SKM-1 (cell line): ENCODE data around the gene KCTD13.
"Not testable (repeated sequence)": the region's sequence is repeated elsewhere in the genome, so short reads cannot be mapped to it uniquely, and the experiment has no call there.

ENCODE experiments used
- DNase-seq: peaks from one replicate; lab custom pipeline; 2025; ENCODE audit not compliant: unreplicated experiment; lab: John Stamatoyannopoulos, UW

The KCTD13 gene

DNA sequence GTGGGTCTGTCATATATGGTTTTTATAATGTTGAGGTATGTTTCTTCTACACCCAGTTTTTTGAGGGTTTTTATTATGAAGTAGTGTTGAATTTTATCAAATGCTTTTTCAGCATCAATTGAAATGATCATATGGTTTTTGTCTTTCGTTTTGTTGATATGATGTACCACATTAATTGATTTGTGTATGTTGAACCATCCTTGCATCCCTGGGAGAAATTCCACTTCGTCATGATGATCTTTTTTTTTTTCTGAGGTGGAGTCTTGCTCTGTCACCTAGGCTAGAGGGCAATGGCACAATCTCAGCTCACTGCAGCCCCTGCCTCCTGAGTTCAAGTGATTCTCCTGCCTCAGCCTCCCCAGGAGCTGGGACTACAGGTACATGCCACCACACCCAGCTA, 21.9 kb upstream of the KCTD13 start:
- DNase-seq: no peak

DNA sequence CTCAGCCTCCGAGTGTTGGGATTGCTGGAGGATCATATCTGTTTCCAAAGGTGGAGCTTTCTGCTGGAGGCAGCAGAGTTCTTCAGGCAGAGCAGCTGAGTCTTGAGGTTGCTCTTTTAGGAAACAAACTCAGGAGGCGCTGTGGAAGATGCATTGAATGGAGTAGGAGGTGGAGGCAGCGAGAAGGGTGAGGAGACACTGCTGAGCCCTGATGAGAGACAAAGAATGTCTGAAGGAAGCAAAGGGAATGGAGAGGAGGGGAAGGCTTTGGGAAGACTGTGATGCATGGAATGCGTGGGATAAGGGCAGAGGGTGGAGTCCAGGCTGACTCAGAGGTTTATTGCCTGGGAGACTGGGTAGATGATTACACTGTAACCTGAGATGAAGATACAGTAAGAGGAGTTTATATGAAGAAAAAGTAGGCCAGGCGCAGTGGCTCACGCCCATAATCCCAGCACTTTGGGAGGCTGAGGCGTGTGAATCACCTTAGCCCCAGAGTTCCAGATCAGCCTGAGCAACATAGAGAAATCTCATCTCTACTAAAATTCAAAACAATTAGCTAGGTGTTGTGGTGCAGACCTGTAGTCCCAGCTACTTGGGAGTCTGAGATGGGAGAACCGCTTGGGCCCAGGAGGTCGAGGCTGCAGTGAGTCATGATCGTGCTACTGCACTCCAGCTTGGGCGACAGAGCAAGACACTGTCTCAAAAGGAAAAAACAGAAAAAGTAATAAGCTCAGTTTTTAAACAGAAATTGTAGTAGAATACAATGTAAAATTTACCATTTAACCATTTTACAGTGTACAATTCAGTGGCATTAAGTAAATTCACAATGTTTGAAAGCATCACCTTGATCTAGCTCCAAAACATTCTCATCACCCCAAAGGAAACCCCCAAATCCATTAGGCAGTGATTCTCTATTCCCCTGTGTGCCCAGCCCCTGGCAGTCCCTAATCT, 18.1 kb upstream of the KCTD13 start:
- no peak for DNase-seq

DNA sequence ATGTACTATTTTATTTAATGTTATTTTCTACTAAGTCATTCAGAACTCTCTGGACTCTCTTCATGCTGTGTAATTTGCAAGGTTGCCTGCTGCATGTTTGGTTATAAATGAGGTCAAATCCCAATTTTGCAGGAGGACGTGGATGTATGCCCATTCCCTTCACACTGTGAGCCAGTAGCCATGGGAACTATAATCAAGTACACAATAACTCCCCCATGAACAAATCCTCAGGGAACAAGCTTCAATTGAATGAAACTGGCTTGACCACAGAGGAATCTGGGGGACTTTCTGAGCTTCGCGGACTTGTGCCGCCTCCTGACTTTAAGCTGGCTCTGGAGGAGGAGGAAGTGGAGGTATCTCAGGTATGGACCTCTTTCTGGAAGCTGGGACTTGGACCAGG, 14.6 kb upstream of the KCTD13 start:
- DNase-seq: no peak

DNA sequence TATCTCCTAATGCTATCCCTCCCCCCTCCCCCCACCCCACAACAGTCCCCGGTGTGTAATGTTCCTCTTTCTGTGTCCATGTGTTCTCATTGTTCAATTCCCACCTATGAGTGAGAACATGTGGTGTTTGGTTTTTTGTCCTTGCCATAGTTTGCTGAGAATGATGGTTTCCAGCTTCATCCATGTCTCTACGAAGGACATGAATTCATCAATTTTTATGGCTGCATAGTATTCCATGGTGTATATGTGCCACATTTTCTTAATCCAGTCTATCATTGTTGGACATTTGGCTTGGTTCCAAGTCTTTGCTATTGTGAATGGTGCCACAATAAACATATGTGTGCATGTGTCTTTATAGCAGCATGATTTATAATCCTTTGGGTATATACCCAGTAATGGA, 5.7 kb upstream of the KCTD13 start:
- DNase-seq: not testable (repeated sequence)

DNA sequence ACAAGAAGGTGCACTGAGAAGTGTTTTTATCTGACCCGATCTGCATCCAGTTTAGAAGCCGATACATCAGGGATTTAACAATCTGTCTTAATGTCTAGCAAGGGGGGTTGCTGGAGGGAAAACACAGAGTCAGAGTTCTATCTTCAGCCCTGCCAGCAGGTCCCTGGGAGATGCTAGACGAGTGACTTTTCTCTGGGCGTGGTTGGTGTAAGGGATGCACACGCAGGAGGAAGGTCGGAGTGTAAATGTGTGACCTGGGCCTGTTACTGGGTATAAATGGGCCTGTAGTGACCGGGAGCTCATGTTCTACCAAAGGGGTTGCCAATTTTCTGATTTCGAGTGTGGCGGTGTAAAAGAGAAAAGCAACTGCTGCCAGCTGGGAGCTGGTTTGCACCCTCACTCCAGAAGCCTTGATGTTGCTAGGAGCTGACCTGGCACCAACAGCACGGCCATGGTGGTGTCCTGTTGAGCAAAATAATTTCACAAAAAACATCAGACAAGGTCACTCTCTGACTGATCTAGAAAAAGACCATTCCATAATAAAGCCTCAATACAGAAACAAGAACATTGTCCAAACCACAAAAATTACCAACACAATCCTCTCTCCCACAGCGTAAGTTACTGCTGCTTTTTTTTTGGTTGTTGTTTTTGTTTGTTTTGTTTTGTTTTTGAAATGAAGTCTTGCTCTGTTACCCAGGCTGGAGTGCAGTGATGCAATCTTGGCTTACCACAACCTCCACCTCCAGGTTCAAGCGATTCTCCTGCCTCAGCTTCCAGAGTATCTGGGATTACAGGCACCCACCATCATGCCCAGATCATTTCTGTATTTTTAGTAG, 1.3 kb upstream of the KCTD13 start:
- no peak for DNase-seq

DNA sequence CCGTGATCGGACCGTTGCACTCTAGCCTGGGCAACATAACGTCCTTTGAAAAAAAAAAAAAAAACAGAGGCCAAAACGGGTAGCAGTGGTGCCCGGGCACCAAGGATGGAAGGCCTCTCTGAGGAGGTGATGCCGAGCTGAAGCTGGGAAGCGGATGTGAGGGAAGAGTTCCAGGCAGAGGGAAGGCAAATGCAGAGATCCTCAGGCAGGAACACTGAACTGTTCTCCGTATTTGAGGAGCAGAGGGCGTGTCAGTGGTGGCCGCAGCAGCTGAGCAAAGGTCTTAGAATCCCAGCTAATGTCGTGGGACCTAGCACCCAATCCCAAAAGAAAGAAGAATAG, 656 bp upstream of the KCTD13 start:
- DNase-seq: no peak

DNA sequence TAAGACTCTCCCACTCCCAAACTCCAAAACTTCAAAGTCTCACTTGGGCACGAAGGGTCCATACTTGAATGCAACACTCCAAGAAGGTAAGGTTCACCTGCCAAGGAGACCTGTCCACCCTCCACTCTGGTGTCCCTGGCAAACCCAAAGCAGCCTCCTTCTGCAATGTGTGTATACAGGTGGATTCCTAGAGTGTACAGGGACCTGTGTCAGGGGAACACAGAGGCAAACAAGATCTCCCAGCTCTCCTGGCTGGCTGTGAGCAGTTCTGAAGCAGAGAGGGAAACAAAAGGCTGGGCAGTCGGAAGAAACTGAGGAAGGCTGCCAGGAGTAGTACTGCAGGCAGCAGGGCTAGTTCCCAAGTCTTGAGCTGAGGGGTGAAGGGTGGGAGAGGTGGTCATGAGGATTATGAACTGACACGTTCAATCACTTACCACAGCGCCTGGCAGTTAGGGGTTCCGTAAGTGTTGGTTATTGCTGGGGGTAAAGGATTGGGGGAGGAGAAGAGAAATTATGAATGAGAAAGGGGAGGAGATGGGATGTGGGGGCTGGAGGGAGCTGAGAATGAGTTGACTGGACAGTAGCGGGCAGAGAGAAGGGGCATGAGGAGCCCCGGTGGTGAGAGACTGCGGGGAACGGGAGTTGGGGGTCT, 795 bp downstream of the KCTD13 start:
- DNase-seq: no peak

DNA sequence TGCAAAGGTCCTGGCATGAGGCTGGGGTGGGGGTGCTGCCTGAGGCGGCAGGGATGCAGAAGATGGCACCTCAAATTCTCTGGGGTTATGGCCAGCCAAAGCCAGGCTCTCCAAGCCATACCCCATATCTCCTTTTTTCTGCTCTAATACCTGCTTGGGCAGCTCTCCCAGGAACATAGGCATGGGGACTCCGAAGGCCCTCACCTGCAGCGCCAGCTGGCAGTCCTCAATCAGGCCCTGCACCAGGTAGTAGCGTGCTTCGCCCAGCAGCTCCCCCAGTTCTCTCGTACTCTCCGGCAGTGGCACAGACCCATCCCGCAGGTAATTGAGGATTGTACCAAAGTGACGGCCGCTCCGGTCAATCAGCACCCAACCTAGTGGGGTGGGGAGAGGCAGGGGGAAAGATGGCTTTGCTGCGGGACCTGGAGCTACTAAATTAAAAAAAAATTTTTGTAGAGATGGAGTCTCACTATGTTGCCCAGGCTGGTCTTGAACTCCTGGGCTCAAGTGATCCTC, 3.0 kb downstream of the KCTD13 start:
- no peak for DNase-seq

DNA sequence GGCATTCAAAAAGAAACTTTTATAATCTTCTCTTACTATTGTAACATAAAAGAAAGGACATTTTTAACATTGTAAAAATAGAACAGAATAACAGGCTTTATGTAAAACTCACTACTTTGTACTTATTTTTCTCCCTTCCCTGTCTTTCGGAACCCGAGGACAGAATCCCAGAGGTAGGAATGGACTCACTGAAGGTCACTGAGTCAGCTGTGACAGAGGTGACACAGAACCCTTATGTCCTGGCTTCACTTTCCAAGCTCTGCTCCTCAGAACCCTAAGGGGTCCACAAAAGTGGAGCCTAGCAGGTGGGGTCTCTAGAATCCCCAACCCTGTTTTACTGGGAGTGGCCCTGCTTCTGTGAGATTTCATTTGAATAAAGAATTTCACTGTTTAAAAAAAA, 3.7 kb downstream of the KCTD13 start:
- no peak for DNase-seq

DNA sequence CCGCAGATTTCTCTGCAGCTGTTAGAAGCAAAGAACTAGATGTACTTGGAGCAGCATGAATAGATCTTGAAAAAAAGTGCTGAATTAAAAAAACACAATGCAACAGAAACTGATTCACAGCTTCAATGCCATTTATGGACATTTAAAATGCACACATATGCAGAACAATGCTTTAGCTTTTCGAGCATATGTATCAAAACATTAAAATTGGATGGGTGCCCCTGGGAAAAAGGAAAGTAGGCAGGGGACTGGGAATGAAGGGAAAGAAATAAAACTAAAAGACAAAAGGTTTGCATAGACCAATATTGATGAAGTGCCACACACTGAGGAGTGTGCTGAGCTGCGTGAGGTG, 5.0 kb downstream of the KCTD13 start:
- no peak for DNase-seq

DNA sequence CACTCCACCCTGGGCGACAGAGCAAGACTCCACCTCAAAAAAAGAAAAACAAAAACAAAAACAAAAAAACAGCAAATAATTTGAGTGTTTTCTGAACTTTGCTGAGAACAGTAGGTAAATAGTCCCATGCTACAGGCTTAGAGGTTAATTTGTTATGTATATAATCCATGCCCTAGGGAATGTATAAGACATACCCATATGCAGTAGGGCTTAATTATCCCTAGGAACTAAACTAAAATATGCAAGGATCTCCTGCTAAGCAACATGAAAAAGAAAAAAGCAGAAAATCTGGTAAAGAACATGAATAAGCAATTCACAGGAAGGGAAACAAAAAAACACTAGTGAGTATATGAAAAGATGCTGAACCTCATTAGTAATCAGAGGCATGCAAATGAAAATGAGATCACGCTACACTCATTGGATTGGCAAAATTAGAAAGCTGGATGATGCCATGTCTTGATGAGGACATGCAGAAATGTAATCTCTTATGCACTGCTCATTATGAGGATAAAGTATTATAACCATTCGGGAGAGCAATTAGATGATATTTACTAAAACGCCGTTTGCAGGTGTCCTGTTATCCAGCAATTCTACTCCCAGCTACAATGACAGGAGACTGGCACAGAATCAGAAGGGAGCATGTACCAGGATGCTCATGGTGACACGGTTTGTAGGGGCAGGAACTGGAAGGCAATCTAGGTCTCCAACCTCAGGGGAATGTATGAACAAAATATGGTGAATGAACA, 5.6 kb downstream of the KCTD13 start:
- DNase-seq: no peak

DNA sequence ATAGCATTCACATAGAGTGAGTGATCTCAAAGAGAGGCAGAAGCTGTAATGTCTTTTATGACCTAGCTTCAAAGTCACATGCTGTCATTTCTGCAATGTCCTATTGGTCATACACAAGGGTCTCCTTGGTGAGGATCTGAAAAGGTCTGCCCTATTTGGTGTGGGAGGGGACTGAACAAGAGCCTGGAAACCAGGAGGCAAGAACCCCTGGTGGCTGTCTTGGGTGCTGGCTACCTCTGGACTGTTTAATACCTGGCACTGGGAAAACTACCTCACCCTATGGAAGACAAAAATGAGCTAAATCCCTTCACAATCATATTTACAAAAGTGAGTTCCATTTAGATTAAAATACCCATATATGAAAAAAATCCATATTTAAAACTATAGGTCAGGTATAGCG, 9.0 kb downstream of the KCTD13 start:
- DNase-seq: no peak

DNA sequence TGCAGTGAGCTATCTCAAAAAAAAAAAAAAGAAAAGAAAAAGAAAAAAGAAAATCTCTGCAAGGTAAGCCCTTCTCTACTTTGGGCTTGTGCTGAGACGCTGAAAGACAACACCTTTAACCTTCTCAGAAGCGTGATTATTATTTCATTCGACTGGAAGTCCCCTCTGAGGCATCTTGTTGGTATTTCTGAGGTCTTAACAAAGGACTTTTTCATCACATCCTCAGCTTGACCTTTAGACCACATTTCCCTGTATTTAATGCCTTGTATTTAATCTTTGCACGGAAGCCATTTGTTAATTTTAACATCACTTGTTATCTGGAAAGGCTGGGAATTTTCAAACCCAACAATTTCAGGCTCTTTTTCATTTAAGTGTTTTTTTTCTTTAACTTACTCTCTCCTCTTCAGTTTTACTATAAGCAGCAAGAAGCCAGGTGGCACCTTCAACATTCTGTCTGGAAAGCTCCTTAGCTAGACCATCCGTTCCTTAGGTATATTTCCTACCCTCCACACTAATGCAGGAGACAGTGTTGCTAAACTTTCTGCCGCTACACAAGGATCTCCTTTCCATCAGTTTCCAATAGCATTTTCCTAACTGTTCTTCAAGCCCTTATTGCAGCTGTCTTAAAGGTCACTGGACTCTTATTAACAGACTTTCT, 10.3 kb downstream of the KCTD13 start:
- no peak for DNase-seq

DNA sequence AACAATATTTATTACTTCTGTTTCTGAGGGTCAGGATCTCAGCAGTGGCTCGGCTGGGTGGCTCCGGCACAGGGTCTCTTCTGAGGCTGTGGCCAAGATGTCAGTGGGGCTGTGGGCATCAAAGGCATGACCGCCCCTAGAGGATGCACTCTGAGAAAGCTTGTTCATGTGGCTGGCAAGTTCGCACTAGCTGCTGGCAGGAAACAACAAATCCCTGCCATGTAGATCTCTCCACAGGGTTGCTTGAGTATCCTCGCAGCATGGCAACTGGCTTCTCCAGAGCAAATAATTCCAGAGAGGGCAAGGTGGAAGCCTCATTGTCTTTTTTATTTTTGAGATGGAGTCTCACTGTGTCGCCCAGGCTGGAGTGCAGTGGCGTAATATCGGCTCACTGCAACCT, 12.5 kb downstream of the KCTD13 start:
- DNase-seq: no peak

DNA sequence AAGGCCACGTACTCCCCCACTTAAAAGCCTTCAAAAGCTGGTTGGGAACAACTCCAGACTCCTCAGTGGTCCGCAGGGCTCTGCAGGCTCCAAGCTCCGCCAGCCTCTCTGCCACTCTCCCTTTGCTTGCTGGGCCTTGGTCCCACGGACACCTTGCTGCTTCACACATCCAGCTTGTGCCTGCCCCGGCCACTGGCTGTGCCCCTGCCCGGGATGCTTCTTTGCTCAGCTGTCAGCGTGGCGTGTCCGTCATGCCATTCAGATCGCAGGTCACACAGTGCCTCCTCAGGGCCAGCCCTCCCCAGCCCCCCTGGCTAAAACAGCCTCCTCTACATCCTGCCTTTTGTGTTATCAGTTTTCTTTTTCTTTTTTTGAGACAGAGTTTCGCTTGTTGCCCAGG, 13.9 kb downstream of the KCTD13 start:
- no peak for DNase-seq

DNA sequence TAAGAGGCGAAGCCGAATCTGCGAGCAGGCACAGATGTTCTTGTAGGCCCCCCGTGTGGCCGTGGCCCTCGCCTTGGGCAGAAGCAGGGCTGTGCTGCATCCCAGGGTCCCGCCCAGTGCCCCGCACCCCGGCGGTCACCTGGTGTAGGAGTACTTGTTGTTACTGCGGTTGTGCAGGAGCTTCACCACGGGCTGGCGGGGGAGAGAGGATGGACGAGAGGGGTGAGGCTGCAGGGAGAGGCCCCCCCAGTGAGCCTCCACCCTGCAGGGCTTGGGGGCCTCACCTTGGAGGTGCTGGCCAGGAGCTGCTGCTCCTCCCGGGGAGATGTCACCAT, 14.4 kb downstream of the KCTD13 start:
- no peak for DNase-seq

DNA sequence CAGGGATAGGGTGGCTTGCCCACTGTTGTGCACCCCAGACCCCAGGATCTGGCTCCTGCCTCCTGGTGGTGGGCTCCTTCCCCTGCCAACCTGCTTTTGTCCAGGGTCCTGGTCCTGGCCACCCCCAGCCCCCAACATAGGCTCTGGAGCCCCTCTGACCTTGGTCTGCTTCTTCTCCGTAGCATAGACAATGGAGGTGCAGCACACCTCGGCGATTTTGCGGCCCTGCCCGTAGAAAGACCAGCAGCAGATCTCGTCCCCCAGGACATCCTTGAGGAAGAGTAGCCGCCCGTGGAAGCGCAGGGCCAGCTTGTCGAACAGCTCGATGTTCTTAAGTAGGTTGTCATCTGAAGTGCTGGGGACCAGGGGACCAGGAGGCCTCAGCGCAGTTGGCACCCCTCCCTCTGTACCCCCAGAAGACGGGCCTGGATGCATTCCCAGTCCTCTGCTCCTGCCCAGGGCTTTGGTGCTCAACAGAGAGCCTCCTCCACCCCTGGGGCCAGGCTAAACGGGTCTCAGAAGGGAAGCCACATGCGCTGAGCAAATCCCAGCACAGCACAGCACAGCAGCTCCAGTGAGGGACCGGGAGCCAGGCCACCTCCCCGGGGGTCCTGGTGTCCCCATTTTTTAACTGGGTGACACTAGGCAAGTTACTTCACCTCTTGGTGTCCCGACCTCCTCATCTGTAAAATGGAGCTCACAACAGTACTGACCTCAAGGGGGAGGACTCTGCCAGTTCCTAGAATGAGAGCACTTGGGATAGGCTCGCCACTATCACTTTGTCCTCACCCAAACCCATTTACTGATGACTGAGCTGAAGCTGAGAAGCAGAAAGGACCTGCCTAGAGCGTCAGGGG, 15.0 kb downstream of the KCTD13 start:
- DNase-seq: no peak

DNA sequence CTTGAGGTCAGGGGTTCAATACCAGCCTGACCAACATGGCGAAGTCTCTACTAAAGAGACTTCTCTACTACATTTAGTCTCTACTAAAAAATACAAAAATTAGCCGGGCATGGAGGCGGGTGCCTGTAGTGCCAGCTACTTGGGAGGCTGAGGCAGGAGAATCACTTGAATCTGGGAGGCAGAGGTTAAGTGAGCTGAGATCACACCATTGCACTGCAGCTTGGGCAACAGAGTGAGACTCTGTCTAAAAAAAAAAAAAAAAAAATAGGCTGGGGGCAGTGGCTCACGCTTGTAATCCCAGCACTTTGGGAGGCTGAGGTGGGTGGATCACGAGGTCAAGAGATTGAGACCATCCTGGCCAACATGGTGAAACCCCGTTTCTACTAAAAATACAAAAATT, 16.2 kb downstream of the KCTD13 start:
- DNase-seq: not testable (repeated sequence)

DNA sequence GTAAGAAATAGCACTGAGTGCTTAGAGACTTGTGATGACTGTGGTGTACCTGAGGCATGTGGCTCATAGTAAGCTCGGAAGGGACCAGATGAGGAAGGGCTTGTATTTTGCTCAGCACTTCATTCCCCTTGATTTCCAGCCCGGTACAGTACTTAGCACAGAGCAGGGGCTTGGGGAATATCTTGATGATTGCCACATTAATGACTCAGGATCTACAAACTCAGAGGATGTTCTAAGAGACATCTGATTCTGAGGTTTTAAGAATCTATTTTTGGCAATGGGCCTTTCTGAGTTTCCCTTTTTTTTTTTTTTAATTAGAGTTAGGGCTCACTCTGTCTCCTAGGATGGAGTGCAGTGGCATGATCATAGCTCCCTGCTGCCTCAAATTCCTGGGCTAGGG, 16.6 kb downstream of the KCTD13 start:
- DNase-seq: no peak
